ENCODE measurements around the gene CCDC63.

Gene CCDC63

GRCh38 chr12:110872100-110872499 lies 25.3 kb downstream of the CCDC63 start:
- Histone ChIP-seq H3K4me3 (ENCODE audit: control insufficient read depth in 1 of 7, extremely low read depth in 1 of 7, insufficient read depth in 4 of 7, low read depth in 2 of 7, low read length in 6 of 7) (no peak overlapping the region), H3K27me3 (replicated peaks in 2 of 5; ENCODE audit: control insufficient read depth in 4 of 5, insufficient read depth in 5 of 5, low read length in 4 of 5) (no peaks in the 10 kb centered on the region), H3K27ac (ENCODE audit: insufficient read depth in 1 of 2, low read depth in 1 of 2, low read length in 2 of 2, poor library complexity in 1 of 2, severe bottlenecking in 2 of 2) (no peak overlapping the region), H3K9me3 (ENCODE audit: control extremely low read depth in 1 of 5, control insufficient read depth in 4 of 5, insufficient read depth in 2 of 5, low read depth in 1 of 5, low read length in 4 of 5) (no peaks in the 10 kb centered on the region), H3K4me1 (ENCODE audit: control extremely low read depth in 1 of 4, control insufficient read depth in 4 of 4, insufficient read depth in 4 of 4, low read length in 3 of 4) (no peaks in the 10 kb centered on the region), H3K36me3 (ENCODE audit: control insufficient read depth in 4 of 4, insufficient read depth in 4 of 4, low read length in 3 of 4) (no peaks in the 10 kb centered on the region)
- no peak for DNase-seq
- 93% methylated on average over 4 of the region's 4 CpGs for WGBS (ENCODE audit: insufficient coverage)
- POLR2A ChIA-PET, result no interaction called here
- CTCF ChIA-PET, result no interaction called here

GRCh38 chr12:110874351-110874750 lies 27.6 kb downstream of the CCDC63 start:
- Histone ChIP-seq H3K4me1 (ENCODE audit: control extremely low read depth in 1 of 4, control insufficient read depth in 4 of 4, insufficient read depth in 4 of 4, low read length in 3 of 4) (no peaks in the 10 kb centered on the region), H3K9me3 (ENCODE audit: control extremely low read depth in 1 of 5, control insufficient read depth in 4 of 5, insufficient read depth in 2 of 5, low read depth in 1 of 5, low read length in 4 of 5) (no peaks in the 10 kb centered on the region)
- 100% methylated on average over 1 of the region's 2 CpGs for WGBS (ENCODE audit: insufficient coverage)

GRCh38 chr12:110874781-110875180 lies 28.0 kb downstream of the CCDC63 start:
- H3K27ac ChIP-seq (ENCODE audit: insufficient read depth in 1 of 2, low read depth in 1 of 2, low read length in 2 of 2, poor library complexity in 1 of 2, severe bottlenecking in 2 of 2), result no peak overlapping the region
- ChIA-PET CTCF (interaction anchor here (1.4 kb wide), 2 partner anchors 9 to 13 kb away, joined by 3 read pairs; no protein-coding TSS in a partner anchor), POLR2A (no interaction called here)
- no peaks in the 10 kb centered on the region for H3K4me1 ChIP-seq (ENCODE audit: control extremely low read depth in 1 of 4, control insufficient read depth in 4 of 4, insufficient read depth in 4 of 4, low read length in 3 of 4)
- no peak overlapping the region for H3K4me3 ChIP-seq (ENCODE audit: control insufficient read depth in 1 of 7, extremely low read depth in 1 of 7, insufficient read depth in 4 of 7, low read depth in 2 of 7, low read length in 6 of 7)
- no peak for DNase-seq
- no peaks in the 10 kb centered on the region for H3K9me3 ChIP-seq (ENCODE audit: control extremely low read depth in 1 of 5, control insufficient read depth in 4 of 5, insufficient read depth in 2 of 5, low read depth in 1 of 5, low read length in 4 of 5)
- H3K27me3 ChIP-seq (replicated peaks in 2 of 5; ENCODE audit: control insufficient read depth in 4 of 5, insufficient read depth in 5 of 5, low read length in 4 of 5), result no peaks in the 10 kb centered on the region
- no peaks in the 10 kb centered on the region for H3K36me3 ChIP-seq (ENCODE audit: control insufficient read depth in 4 of 4, insufficient read depth in 4 of 4, low read length in 3 of 4)

More at GRCh38 chr12:110874351-110874750, 27.6 kb downstream of the CCDC63 start:
- Histone ChIP-seq H3K27ac (ENCODE audit: insufficient read depth in 1 of 2, low read depth in 1 of 2, low read length in 2 of 2, poor library complexity in 1 of 2, severe bottlenecking in 2 of 2) (no peak overlapping the region), H3K36me3 (ENCODE audit: control insufficient read depth in 4 of 4, insufficient read depth in 4 of 4, low read length in 3 of 4) (no peaks in the 10 kb centered on the region), H3K27me3 (replicated peaks in 2 of 5; ENCODE audit: control insufficient read depth in 4 of 5, insufficient read depth in 5 of 5, low read length in 4 of 5) (no peaks in the 10 kb centered on the region), H3K4me3 (ENCODE audit: control insufficient read depth in 1 of 7, extremely low read depth in 1 of 7, insufficient read depth in 4 of 7, low read depth in 2 of 7, low read length in 6 of 7) (no peak overlapping the region)
- ChIA-PET CTCF (interaction anchor here (1.4 kb wide), 2 partner anchors 9 to 14 kb away, joined by 3 read pairs; no protein-coding TSS in a partner anchor), POLR2A (no interaction called here)
- no peak for DNase-seq

GRCh38 chr12:110880651-110881050 lies 33.9 kb downstream of the CCDC63 start:
- Histone ChIP-seq H3K27ac (ENCODE audit: insufficient read depth in 1 of 2, low read depth in 1 of 2, low read length in 2 of 2, poor library complexity in 1 of 2, severe bottlenecking in 2 of 2) (no peak overlapping the region), H3K4me1 (ENCODE audit: control extremely low read depth in 1 of 4, control insufficient read depth in 4 of 4, insufficient read depth in 4 of 4, low read length in 3 of 4) (no peaks in the 10 kb centered on the region), H3K36me3 (ENCODE audit: control insufficient read depth in 4 of 4, insufficient read depth in 4 of 4, low read length in 3 of 4) (no peaks in the 10 kb centered on the region), H3K27me3 (replicated peaks in 2 of 5; ENCODE audit: control insufficient read depth in 4 of 5, insufficient read depth in 5 of 5, low read length in 4 of 5) (no peaks in the 10 kb centered on the region), H3K4me3 (ENCODE audit: control insufficient read depth in 1 of 7, extremely low read depth in 1 of 7, insufficient read depth in 4 of 7, low read depth in 2 of 7, low read length in 6 of 7) (no peak overlapping the region), H3K9me3 (ENCODE audit: control extremely low read depth in 1 of 5, control insufficient read depth in 4 of 5, insufficient read depth in 2 of 5, low read depth in 1 of 5, low read length in 4 of 5) (no peaks in the 10 kb centered on the region)
- 70% methylated on average over 2 of the region's 2 CpGs for WGBS (ENCODE audit: insufficient coverage)
- POLR2A ChIA-PET, result no interaction called here
- CTCF ChIA-PET, result interaction anchor here (1.5 kb wide), 1 partner anchor 14 kb away, joined by 5 read pairs; no protein-coding TSS in a partner anchor
- DNase-seq, result no peak

- ChIA-PET CTCF (interaction anchor here (0.7 to 1.5 kb wide), 3 partner anchors 9 to 56 kb away, joined by 3 to 4 read pairs (median 3); no protein-coding TSS in a partner anchor), POLR2A (no interaction called here)
- DNase-seq, result no peak
- WGBS (ENCODE audit: insufficient coverage), result 100% methylated on average over 2 of the region's 4 CpGs
- Histone ChIP-seq H3K9me3 (ENCODE audit: control extremely low read depth in 1 of 5, control insufficient read depth in 4 of 5, insufficient read depth in 2 of 5, low read depth in 1 of 5, low read length in 4 of 5) (no peaks in the 10 kb centered on the region), H3K4me3 (ENCODE audit: control insufficient read depth in 1 of 7, extremely low read depth in 1 of 7, insufficient read depth in 4 of 7, low read depth in 2 of 7, low read length in 6 of 7) (no peak overlapping the region), H3K36me3 (ENCODE audit: control insufficient read depth in 4 of 4, insufficient read depth in 4 of 4, low read length in 3 of 4) (no peaks in the 10 kb centered on the region), H3K4me1 (ENCODE audit: control extremely low read depth in 1 of 4, control insufficient read depth in 4 of 4, insufficient read depth in 4 of 4, low read length in 3 of 4) (peaks cover 0 to 4% (median 1%) of the 10 kb centered on the region in 4 experiments), H3K27ac (ENCODE audit: insufficient read depth in 1 of 2, low read depth in 1 of 2, low read length in 2 of 2, poor library complexity in 1 of 2, severe bottlenecking in 2 of 2) (no peak overlapping the region), H3K27me3 (replicated peaks in 2 of 5; ENCODE audit: control insufficient read depth in 4 of 5, insufficient read depth in 5 of 5, low read length in 4 of 5) (no peaks in the 10 kb centered on the region)
These were observed 36.5 kb downstream of the CCDC63 start for GRCh38 chr12:110883251-110883650.

- Histone ChIP-seq H3K27me3 (replicated peaks in 2 of 5; ENCODE audit: control insufficient read depth in 4 of 5, insufficient read depth in 5 of 5, low read length in 4 of 5) (no peaks in the 10 kb centered on the region), H3K27ac (ENCODE audit: insufficient read depth in 1 of 2, low read depth in 1 of 2, low read length in 2 of 2, poor library complexity in 1 of 2, severe bottlenecking in 2 of 2) (no peak overlapping the region), H3K4me3 (ENCODE audit: control insufficient read depth in 1 of 7, extremely low read depth in 1 of 7, insufficient read depth in 4 of 7, low read depth in 2 of 7, low read length in 6 of 7) (no peak overlapping the region), H3K4me1 (ENCODE audit: control extremely low read depth in 1 of 4, control insufficient read depth in 4 of 4, insufficient read depth in 4 of 4, low read length in 3 of 4) (peaks cover 0 to 4% (median 1%) of the 10 kb centered on the region in 4 experiments), H3K9me3 (ENCODE audit: control extremely low read depth in 1 of 5, control insufficient read depth in 4 of 5, insufficient read depth in 2 of 5, low read depth in 1 of 5, low read length in 4 of 5) (no peaks in the 10 kb centered on the region), H3K36me3 (ENCODE audit: control insufficient read depth in 4 of 4, insufficient read depth in 4 of 4, low read length in 3 of 4) (no peaks in the 10 kb centered on the region)
- DNase-seq, result no peak
- POLR2A ChIA-PET, result no interaction called here
- CTCF ChIA-PET, result interaction anchor here (0.6 to 1.6 kb wide), 4 partner anchors 9 to 639 kb away, joined by 3 to 5 read pairs (median 4); no protein-coding TSS in a partner anchor
- WGBS (ENCODE audit: insufficient coverage), result 97% methylated on average over 5 of the region's 6 CpGs
These were observed 38.5 kb downstream of the CCDC63 start for GRCh38 chr12:110885152-110885840.

- no peaks in the 10 kb centered on the region for H3K9me3 ChIP-seq (ENCODE audit: control extremely low read depth in 1 of 5, control insufficient read depth in 4 of 5, insufficient read depth in 2 of 5, low read depth in 1 of 5, low read length in 4 of 5)
- H3K27me3 ChIP-seq (replicated peaks in 2 of 5; ENCODE audit: control insufficient read depth in 4 of 5, insufficient read depth in 5 of 5, low read length in 4 of 5), result no peaks in the 10 kb centered on the region
- no peak overlapping the region for H3K27ac ChIP-seq (ENCODE audit: insufficient read depth in 1 of 2, low read depth in 1 of 2, low read length in 2 of 2, poor library complexity in 1 of 2, severe bottlenecking in 2 of 2)
- CTCF ChIA-PET, result interaction anchor here (1.0 to 2.1 kb wide), 16 partner anchors 8 to 423 kb away, joined by 3 to 8 read pairs (median 4); partner anchors contain the start of gene CCDC63
- WGBS (ENCODE audit: insufficient coverage), result 33% methylated on average over 3 of the region's 5 CpGs
- H3K36me3 ChIP-seq (ENCODE audit: control insufficient read depth in 4 of 4, insufficient read depth in 4 of 4, low read length in 3 of 4), result no peaks in the 10 kb centered on the region
- POLR2A ChIA-PET, result interaction anchor here (0.6 kb wide), 1 partner anchor 173 kb away, joined by 4 read pairs; no protein-coding TSS in a partner anchor
- H3K4me3 ChIP-seq (ENCODE audit: control insufficient read depth in 1 of 7, extremely low read depth in 1 of 7, insufficient read depth in 4 of 7, low read depth in 2 of 7, low read length in 6 of 7), result peak overlapping the region in 3 of 7 experiments; percentile 62 to 75 (median 65)
- peaks cover 0 to 4% (median 1%) of the 10 kb centered on the region in 4 experiments for H3K4me1 ChIP-seq (ENCODE audit: control extremely low read depth in 1 of 4, control insufficient read depth in 4 of 4, insufficient read depth in 4 of 4, low read length in 3 of 4)
- DNase-seq, result peak in 2 of 3 donors; percentile 16 to 32
These were observed 41.6 kb downstream of the CCDC63 start for GRCh38 chr12:110888256-110888991.
